ENCODE data around the gene C2CD4C. TPM values are rescaled to one million over a fixed set of nuclear protein-coding genes. Genes with fewer than 3 reads are reported as not detected.

C2CD4C gene
- total and polyA plus RNA-seq, 2 of the 13 experiments (the other 11 are each of a cell fraction or from before 2014, with no cell fraction given): not detected

GRCh38 chr19:416416-416815 is 7.5 kb upstream of the C2CD4C start:
- H3K9me3 ChIP-seq (ENCODE audit: low read length): no peaks in the 10 kb centered on the region
- H3K27me3 ChIP-seq (ENCODE audit: control insufficient read depth in 1 of 2, insufficient read depth in 2 of 2, low read length in 2 of 2): peaks cover 2 to 15% of the 10 kb centered on the region in 2 experiments; a peak in 4 of 5 replicates
- in situ Hi-C loops (cut with HindIII; ENCODE audit: extremely low pct_ligation_motif_present, low pct_unique_long_range_greater_than_20kb) (no loop called here), intact Hi-C loops (cut with micrococcal nuclease; ENCODE audit: unreplicated experiment) (no loop called here)
- FAIRE-seq (no peak), DNase-seq (ENCODE audit: low spot score) (no peak), ATAC-seq (no peak)
- no peak overlapping the region for H3K4me2 ChIP-seq (ENCODE audit: low read depth, low read length)
- BruUV-seq (replicated peaks): no TSS peak
- no peak overlapping the region for H2AFZ ChIP-seq (ENCODE audit: low read length)
- TF ChIP-seq, protein P1, sequence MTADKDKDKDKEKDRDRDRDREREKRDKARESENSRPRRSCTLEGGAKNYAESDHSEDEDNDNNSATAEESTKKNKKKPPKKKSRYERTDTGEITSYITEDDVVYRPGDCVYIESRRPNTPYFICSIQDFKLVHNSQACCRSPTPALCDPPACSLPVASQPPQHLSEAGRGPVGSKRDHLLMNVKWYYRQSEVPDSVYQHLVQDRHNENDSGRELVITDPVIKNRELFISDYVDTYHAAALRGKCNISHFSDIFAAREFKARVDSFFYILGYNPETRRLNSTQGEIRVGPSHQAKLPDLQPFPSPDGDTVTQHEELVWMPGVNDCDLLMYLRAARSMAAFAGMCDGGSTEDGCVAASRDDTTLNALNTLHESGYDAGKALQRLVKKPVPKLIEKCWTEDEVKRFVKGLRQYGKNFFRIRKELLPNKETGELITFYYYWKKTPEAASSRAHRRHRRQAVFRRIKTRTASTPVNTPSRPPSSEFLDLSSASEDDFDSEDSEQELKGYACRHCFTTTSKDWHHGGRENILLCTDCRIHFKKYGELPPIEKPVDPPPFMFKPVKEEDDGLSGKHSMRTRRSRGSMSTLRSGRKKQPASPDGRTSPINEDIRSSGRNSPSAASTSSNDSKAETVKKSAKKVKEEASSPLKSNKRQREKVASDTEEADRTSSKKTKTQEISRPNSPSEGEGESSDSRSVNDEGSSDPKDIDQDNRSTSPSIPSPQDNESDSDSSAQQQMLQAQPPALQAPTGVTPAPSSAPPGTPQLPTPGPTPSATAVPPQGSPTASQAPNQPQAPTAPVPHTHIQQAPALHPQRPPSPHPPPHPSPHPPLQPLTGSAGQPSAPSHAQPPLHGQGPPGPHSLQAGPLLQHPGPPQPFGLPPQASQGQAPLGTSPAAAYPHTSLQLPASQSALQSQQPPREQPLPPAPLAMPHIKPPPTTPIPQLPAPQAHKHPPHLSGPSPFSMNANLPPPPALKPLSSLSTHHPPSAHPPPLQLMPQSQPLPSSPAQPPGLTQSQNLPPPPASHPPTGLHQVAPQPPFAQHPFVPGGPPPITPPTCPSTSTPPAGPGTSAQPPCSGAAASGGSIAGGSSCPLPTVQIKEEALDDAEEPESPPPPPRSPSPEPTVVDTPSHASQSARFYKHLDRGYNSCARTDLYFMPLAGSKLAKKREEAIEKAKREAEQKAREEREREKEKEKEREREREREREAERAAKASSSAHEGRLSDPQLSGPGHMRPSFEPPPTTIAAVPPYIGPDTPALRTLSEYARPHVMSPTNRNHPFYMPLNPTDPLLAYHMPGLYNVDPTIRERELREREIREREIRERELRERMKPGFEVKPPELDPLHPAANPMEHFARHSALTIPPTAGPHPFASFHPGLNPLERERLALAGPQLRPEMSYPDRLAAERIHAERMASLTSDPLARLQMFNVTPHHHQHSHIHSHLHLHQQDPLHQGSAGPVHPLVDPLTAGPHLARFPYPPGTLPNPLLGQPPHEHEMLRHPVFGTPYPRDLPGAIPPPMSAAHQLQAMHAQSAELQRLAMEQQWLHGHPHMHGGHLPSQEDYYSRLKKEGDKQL (CRISPR knock-in tag; IDR thresholded peaks at IDR 0.05; ENCODE audit: low read depth): no peak
- TF ChIP-seq DNMT1 (CRISPR knock-in tag; IDR thresholded peaks at IDR 0.05): no peak
- POLR2A ChIA-PET: no interaction called here
- WGBS (ENCODE audit: low lambda C conversion rate): 81% methylated on average over 6 of the region's 14 CpGs
- no peaks in the 10 kb centered on the region for H3K4me1 ChIP-seq (ENCODE audit: insufficient read depth, low read length)
- CTCF ChIA-PET (ENCODE audit: low intra/inter-chr PET ratio, low total read pairs): no interaction called here
- H3K27ac ChIP-seq (ENCODE audit: extremely low read length, insufficient read depth, low read length): no peak overlapping the region
- H3K9ac ChIP-seq (ENCODE audit: insufficient read depth, low read depth, low read length): no peak overlapping the region
- H3K79me2 ChIP-seq (ENCODE audit: insufficient read depth, low read length): no peaks in the 10 kb centered on the region
- H3K4me3 ChIP-seq (replicated peaks in 1 of 3; ENCODE audit: insufficient read depth in 1 of 3, low read depth in 2 of 3, low read length in 3 of 3): no peak overlapping the region
- 0 out of 5 replicates have a peak, but pooled peaks cover 0 to 1% of the 10 kb centered on the region in 2 experiments for H3K36me3 ChIP-seq (replicated peaks in 1 of 2; ENCODE audit: control insufficient read depth in 1 of 2, insufficient read depth in 2 of 2, low read length in 2 of 2)
- H4K20me1 ChIP-seq (ENCODE audit: insufficient read depth, low read length): peaks cover 6% of the 10 kb centered on the region; the same call in 1 of the 2 replicates

- intact Hi-C loops (cut with micrococcal nuclease; ENCODE audit: unreplicated experiment): no loop called here
- Histone ChIP-seq H3K9me3 (ENCODE audit: low read length) (no peaks in the 10 kb centered on the region), H3K36me3 (replicated peaks in 1 of 2; ENCODE audit: control insufficient read depth in 1 of 2, insufficient read depth in 2 of 2, low read length in 2 of 2) (0 out of 5 replicates have a peak, but pooled peaks cover 0 to 1% of the 10 kb centered on the region in 2 experiments), H3K4me2 (ENCODE audit: low read depth, low read length) (no peak overlapping the region), H3K27ac (ENCODE audit: extremely low read length, insufficient read depth, low read length) (no peak overlapping the region), H3K27me3 (ENCODE audit: control insufficient read depth in 1 of 2, insufficient read depth in 2 of 2, low read length in 2 of 2) (peaks cover 6 to 22% of the 10 kb centered on the region in 2 experiments), H2AFZ (ENCODE audit: low read length) (no peak overlapping the region), H3K4me3 (replicated peaks in 1 of 3; ENCODE audit: insufficient read depth in 1 of 3, low read depth in 2 of 3, low read length in 3 of 3) (no peak overlapping the region), H4K20me1 (ENCODE audit: insufficient read depth, low read length) (peaks cover 6% of the 10 kb centered on the region; the same call in 1 of the 2 replicates), H3K4me1 (ENCODE audit: insufficient read depth, low read length) (no peaks in the 10 kb centered on the region), H3K9ac (ENCODE audit: insufficient read depth, low read depth, low read length) (no peak overlapping the region), H3K79me2 (ENCODE audit: insufficient read depth, low read length) (no peaks in the 10 kb centered on the region)
- POLR2A ChIA-PET: no interaction called here
- no peak for ATAC-seq
- BruUV-seq (replicated peaks): no TSS peak
- no peak for FAIRE-seq
- CTCF ChIA-PET (ENCODE audit: low intra/inter-chr PET ratio, low total read pairs): no interaction called here
- DNase-seq (ENCODE audit: low spot score): no peak
- WGBS (ENCODE audit: low lambda C conversion rate): 94% methylated on average over 1 of the region's 1 CpG
- in situ Hi-C loops (cut with HindIII; ENCODE audit: extremely low pct_ligation_motif_present, low pct_unique_long_range_greater_than_20kb): no loop called here
- TF ChIP-seq KMT2A (CRISPR knock-in tag; IDR thresholded peaks at IDR 0.05) (no peak), ZNF430 (CRISPR knock-in tag; IDR thresholded peaks at IDR 0.05) (no peak), XBP1 (CRISPR knock-in tag; IDR thresholded peaks at IDR 0.05) (no peak)
These were observed 6.3 kb upstream of the C2CD4C start for GRCh38 chr19:415292-415691.
